ENCODE measurements around the gene PAX8. TPM values are rescaled to one million over a fixed set of nuclear protein-coding genes. Genes with fewer than 3 reads are reported as not detected.

PAX8 gene
- total RNA-seq, 1 experiment from 2014 or later = 3.4 TPM

GRCh38 chr2:113234721-113235346 lies 43.9 kb downstream of the PAX8 start:
- POLR2A ChIA-PET (ENCODE audit: unreplicated experiment) = no interaction called here
- Histone ChIP-seq H2AFZ (ENCODE audit: low read length) (peak overlapping the region; percentile 61), H3K36me3 (ENCODE audit: low read depth, low read length) (no peaks in the 10 kb centered on the region), H3K9ac (ENCODE audit: low read length) (peak overlapping the region; percentile 84), H3K27me3 (ENCODE audit: low read length) (no peaks in the 10 kb centered on the region), H3K4me2 (ENCODE audit: low read length) (peak overlapping the region; percentile 68), H4K20me1 (ENCODE audit: low read length) (no peaks in the 10 kb centered on the region), H3K9me3 (ENCODE audit: low read length) (no peaks in the 10 kb centered on the region), H3F3A (ENCODE audit: low read length, unreplicated experiment) (no peaks in the 10 kb centered on the region), H3K4me3 (ENCODE audit: low read length) (peak overlapping the region; percentile 67), H3K9me2 (replicated peaks; ENCODE audit: low read length) (no peaks in the 10 kb centered on the region), H3K79me2 (ENCODE audit: low read length) (peaks cover 33% of the 10 kb centered on the region), H3K4me1 (ENCODE audit: insufficient read depth, low read length) (peaks cover 28% of the 10 kb centered on the region), H3K27ac (ENCODE audit: low read length) (no peak overlapping the region)
- TSS peak; percentile 68 for BruUV-seq (replicated peaks)
- DNase-seq = no peak
- peak; percentile 9; the same call in 1 of the 2 replicates for ATAC-seq
- TF ChIP-seq CTCF (conservative IDR thresholded peaks at IDR 0.05; ENCODE audit: low read depth, low read length) (no peak), EZH2 (IDR thresholded peaks at IDR 0.05; ENCODE audit: low read length, unreplicated experiment) (no peak), EZH2phosphoT487 (IDR thresholded peaks at IDR 0.05; ENCODE audit: borderline replicate concordance, low read length) (no peak)
- intact Hi-C loops (cut with micrococcal nuclease) = no loop called here
- CTCF ChIA-PET = interaction anchor here (0.5 to 1.1 kb wide), 3 partner anchors 31 to 802 kb away, joined by 3 to 4 read pairs (median 3); partner anchors contain the start of gene RGPD8

DNA sequence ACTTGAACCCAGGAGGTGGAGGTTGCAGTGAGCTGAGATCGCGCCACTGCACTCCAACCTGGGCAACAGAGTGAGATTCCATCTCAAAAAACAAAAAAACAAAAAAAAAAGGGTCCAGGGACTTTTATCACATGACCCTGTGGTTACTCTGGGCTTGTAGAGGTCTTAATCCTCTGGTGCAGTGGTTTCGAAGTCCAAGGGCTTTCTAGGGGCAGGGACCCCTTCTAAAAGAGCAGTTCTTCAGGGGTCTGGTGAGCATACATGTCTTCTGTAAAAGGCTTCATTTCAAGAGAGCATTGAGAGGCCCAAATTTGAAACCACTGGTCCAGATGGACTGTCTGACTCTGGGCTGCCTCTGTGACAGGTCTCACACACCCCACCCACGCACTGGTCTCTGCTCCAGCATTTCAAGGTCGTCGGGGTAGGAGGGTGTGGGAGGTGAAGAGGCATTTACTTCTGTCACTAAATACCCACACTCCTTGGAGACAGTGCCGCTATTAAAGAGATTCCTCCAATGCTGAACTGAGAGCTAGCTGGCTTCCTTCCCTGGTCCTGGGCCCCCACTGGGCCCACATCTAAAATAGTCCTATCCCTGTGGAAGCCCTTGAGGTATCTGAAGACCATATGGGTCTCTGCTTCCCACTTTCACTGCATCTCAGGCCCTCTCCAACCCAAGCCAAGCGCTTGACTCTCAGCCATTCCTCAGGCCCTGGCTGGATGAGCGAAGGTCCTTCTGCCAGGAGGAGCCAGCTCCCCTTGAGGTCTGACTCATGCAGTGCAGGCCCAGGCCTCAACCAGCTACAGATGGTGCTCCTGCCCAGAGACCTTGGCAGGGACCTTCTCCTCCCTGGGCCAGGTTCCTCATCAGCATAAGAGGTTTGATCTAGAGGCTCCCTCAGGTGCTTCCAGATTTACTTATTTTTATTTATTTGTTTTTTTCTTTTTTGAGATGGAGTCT lies 44.8 kb downstream of the PAX8 start:
- Histone ChIP-seq H3K9me2 (replicated peaks; ENCODE audit: low read length) (no peaks in the 10 kb centered on the region), H3K4me3 (ENCODE audit: low read length) (no peak overlapping the region), H3F3A (ENCODE audit: low read length, unreplicated experiment) (no peaks in the 10 kb centered on the region), H3K27me3 (ENCODE audit: low read length) (no peaks in the 10 kb centered on the region), H2AFZ (ENCODE audit: low read length) (no peak overlapping the region), H3K9ac (ENCODE audit: low read length) (no peak overlapping the region), H3K9me3 (ENCODE audit: low read length) (no peaks in the 10 kb centered on the region), H3K79me2 (ENCODE audit: low read length) (peaks cover 33% of the 10 kb centered on the region), H3K4me1 (ENCODE audit: insufficient read depth, low read length) (peaks cover 18% of the 10 kb centered on the region), H3K27ac (ENCODE audit: low read length) (no peak overlapping the region), H3K4me2 (ENCODE audit: low read length) (no peak overlapping the region), H4K20me1 (ENCODE audit: low read length) (no peaks in the 10 kb centered on the region), H3K36me3 (ENCODE audit: low read depth, low read length) (no peaks in the 10 kb centered on the region)
- ATAC-seq (no peak), DNase-seq (no peak)
- TF ChIP-seq EZH2 (IDR thresholded peaks at IDR 0.05; ENCODE audit: low read length, unreplicated experiment) (no peak), EZH2phosphoT487 (IDR thresholded peaks at IDR 0.05; ENCODE audit: borderline replicate concordance, low read length) (no peak), CTCF (conservative IDR thresholded peaks at IDR 0.05; ENCODE audit: low read depth, low read length) (no peak; the same call in 1 of the 2 replicates)
- no TSS peak for BruUV-seq (replicated peaks)
- ChIA-PET POLR2A (ENCODE audit: unreplicated experiment) (no interaction called here), CTCF (interaction anchor here (0.5 kb wide), 1 partner anchor 801 kb away, joined by 3 read pairs; the partner anchor contains the start of gene RGPD8)
- intact Hi-C loops (cut with micrococcal nuclease) = no loop called here
